ENCODE measurements around the gene PFKFB2.
A peak's percentile ranks its signal among the peaks of the same experiment; 100 is the strongest.

PFKFB2 gene

DNA sequence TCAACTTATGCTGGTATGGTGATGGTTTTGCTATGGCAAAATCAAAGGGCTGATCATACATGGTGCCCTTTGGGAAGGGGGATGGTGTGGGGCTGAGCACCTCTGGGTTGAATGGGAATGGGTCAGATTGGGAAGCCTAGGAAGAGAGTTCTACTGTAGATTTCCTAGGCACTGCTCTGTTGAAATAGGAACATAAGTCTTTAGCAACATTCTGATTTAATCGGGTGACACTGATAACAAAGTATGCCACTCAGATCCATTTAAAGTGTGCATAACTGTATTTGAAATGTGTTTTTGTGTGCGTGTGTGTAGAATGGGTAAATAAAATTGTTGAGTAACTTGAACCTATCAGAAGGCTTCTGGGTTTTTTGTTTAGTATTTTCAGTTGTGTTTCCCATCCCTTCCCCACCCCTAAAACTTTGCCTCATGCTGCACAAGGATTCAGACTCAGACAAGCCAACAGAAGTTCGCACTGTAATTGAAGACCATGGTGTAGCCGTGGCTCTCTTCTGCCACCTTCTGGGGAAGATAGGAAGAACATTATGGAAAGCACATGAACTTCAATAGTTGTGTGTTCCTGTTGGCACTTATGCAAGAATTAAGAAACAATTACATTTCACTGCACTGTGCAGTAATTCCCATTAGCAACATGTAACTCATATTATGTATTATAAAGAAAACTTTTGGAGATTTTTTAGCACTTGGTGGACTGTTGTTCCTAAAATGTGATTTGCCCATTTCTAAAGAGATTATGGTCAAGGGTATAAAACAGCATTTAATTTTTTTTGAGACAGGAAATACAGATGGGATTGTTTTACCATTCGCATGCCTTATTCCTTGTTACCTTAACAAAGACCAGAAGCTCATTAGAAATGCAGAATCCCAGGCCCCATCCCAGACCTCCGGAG is 24.6 kb downstream of the PFKFB2 start:
- no peak overlapping the region for H3K4me3 ChIP-seq (ENCODE audit: control insufficient read depth, low read depth, low read length)
- TF ChIP-seq, protein P1, sequence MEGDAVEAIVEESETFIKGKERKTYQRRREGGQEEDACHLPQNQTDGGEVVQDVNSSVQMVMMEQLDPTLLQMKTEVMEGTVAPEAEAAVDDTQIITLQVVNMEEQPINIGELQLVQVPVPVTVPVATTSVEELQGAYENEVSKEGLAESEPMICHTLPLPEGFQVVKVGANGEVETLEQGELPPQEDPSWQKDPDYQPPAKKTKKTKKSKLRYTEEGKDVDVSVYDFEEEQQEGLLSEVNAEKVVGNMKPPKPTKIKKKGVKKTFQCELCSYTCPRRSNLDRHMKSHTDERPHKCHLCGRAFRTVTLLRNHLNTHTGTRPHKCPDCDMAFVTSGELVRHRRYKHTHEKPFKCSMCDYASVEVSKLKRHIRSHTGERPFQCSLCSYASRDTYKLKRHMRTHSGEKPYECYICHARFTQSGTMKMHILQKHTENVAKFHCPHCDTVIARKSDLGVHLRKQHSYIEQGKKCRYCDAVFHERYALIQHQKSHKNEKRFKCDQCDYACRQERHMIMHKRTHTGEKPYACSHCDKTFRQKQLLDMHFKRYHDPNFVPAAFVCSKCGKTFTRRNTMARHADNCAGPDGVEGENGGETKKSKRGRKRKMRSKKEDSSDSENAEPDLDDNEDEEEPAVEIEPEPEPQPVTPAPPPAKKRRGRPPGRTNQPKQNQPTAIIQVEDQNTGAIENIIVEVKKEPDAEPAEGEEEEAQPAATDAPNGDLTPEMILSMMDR (conservative IDR thresholded peaks at IDR 0.05; ENCODE audit: control insufficient read depth, insufficient read depth, low read depth, low read length) = peak; percentile 94
- DNase-seq (ENCODE audit: low read depth) = peak; percentile 81

DNA sequence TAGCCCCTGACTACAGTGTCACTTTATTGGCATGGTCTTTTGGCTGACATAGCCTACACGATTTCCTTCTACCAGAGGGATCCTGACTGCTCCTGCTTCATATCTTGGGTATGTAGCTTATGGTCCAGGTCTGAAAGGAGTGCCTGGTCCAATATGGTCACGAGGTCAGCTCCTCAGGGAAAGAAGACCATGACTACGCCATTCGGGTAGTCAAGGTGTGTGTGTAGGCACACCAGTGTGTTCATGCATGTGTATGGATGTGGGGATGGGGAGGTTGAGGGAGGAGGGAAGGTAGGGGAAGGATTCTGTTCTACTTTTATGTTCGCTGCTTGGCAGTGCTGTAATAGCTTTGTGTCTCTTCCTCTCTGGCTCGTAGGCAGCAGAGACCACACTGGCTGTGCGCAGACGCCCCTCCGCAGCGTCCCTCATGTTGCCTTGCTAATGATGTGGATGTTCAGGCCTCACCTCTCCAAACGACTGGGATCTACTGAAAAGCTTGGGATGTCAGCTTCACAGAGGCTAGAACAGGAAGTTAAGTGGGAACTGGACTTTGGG is 25.6 kb downstream of the PFKFB2 start:
- H3K4me3 ChIP-seq (ENCODE audit: control insufficient read depth, low read depth, low read length) = no peak overlapping the region
- DNase-seq (ENCODE audit: low read depth) = no peak
- TF ChIP-seq, protein P1 (conservative IDR thresholded peaks at IDR 0.05; ENCODE audit: control insufficient read depth, insufficient read depth, low read depth, low read length) = no peak

DNA sequence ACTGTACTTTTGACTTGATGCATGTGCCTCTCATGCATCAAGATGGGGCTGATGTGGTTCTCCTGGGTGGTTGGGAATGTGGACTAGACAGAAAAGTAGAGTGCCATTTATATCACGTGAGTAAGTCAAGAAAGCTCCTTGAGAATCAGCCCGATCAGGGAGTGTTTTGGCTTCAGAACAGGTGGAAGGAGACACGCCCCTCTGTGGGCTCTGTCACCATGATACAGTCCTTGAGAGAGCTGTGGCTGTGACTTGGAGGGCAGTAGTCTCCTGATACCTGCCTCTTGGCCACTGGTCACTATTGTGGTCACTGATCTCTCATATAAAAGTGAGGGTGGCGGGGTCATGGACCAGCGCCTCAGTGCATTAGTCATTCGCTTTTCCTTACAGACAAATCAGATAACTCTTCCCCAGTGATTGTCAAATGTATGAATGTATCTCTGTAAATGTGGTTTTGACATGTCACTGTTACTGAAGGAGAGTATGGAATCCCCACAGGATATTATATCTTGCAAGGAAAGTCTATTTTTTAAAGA is 26.7 kb downstream of the PFKFB2 start:
- TF ChIP-seq, protein P1 (conservative IDR thresholded peaks at IDR 0.05; ENCODE audit: control insufficient read depth, insufficient read depth, low read depth, low read length) = no peak
- no peak overlapping the region for H3K4me3 ChIP-seq (ENCODE audit: control insufficient read depth, low read depth, low read length)
- no peak for DNase-seq (ENCODE audit: low read depth)

GRCh38 chr1:207081088-207081487 is 28.0 kb downstream of the PFKFB2 start:
- H3K4me3 ChIP-seq (ENCODE audit: control insufficient read depth, low read depth, low read length) = no peak overlapping the region
- no peak for DNase-seq (ENCODE audit: low read depth)
- TF ChIP-seq, protein P1 (conservative IDR thresholded peaks at IDR 0.05; ENCODE audit: control insufficient read depth, insufficient read depth, low read depth, low read length) = no peak

DNA sequence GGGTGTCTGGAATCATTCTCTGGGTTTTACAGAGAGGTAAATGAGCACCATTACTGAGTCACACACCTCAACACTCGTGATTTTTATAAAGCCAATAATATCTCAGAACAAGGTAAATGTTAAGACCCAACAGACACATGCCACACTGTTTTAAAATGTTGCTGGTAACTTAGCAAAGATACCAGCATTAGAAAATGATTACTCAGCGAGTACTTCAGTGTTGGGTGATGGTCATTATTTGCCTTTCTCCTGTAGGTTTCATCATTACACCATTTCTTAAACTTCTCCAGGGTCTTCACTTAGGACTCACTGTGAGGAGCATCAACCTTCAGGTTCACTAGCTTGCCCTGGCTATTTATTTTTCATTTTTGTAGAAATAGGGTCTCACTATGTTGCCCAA is 28.7 kb downstream of the PFKFB2 start:
- DNase-seq (ENCODE audit: low read depth) = no peak

DNA sequence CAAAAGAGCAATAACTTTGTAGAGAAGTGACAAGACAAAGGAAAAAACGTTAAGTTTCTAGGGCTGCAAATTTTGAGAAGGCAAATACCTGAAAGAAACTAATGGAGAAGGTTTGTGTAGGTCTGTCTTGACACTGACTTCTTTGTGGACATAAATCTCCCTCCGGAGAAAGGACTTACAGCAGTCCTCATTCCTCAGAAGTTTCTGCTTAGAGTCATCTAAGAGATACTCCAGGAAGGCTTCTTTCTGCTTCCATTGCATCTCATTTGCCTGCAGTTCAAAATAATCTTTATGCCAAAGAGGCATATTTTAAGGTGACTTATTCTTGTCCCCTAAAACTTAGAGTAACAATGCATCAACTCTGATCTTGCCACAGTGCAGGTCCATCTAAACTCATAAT is 31.2 kb downstream of the PFKFB2 start:
- no peak overlapping the region for H3K4me3 ChIP-seq (ENCODE audit: control insufficient read depth, low read depth, low read length)
- TF ChIP-seq, protein P1 (conservative IDR thresholded peaks at IDR 0.05; ENCODE audit: control insufficient read depth, insufficient read depth, low read depth, low read length) = no peak

More for the DNA sequence above, 28.7 kb downstream of the PFKFB2 start:
- H3K4me3 ChIP-seq (ENCODE audit: control insufficient read depth, low read depth, low read length) = no peak overlapping the region
- TF ChIP-seq, protein P1 (conservative IDR thresholded peaks at IDR 0.05; ENCODE audit: control insufficient read depth, insufficient read depth, low read depth, low read length) = no peak

More for the DNA sequence above, 31.2 kb downstream of the PFKFB2 start:
- DNase-seq (ENCODE audit: low read depth) = no peak

Data from fibroblast of mammary gland (primary cell).